ENCODE measurements around the gene SKP1.

SKP1 gene

DNA sequence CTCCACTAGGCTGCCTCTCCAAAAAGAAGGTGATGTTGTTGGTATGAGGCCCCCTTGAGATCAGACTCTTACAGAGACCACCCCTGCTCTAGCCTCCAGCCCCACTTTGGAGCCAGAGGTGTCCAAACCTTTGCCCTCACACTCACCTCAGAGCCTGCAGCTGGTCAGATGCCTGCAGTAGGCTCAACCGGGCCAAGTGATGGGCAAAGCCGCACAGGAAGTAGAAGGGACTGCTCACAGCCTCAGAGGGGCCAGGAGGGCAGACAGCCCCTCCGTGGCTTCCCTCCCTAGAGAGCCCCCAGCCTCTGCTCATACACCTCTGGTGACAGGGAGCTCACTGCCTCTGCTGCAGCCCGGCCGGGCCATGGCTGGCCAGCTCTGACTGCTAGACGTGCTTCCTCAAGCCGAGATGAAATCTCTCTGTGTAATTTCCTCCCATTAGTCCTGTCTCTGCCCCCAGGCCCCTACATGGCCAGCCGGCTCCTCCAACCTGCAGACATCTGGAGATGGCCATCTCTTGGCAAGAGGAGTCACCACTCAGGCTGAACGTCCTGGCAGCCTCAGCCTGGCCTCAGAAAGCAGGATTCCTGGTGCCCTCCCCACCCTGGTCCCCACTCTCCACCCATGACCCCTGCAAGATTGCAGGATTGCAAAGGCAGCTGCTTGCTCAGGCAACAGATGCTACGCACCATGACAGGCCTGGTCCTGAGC lies 69.6 kb downstream of the SKP1 start:
- no peak overlapping the region for H2AK5ac ChIP-seq (ENCODE audit: low read length)
- no peak overlapping the region for H4K91ac ChIP-seq (ENCODE audit: low read depth, low read length)
- H2BK120ac ChIP-seq (ENCODE audit: insufficient read depth, low read length, poor library complexity), result no peak overlapping the region
- no peak overlapping the region for H3K4ac ChIP-seq (ENCODE audit: low read depth, low read length)
- H4K12ac ChIP-seq (ENCODE audit: low read depth, low read length), result no peak overlapping the region
- no peaks in the 10 kb centered on the region for H3K9me3 ChIP-seq (ENCODE audit: insufficient read depth, low read depth, low read length)
- H2BK12ac ChIP-seq (ENCODE audit: low read length), result no peak overlapping the region
- no peak overlapping the region for H3K14ac ChIP-seq (ENCODE audit: low read length)
- no peaks in the 10 kb centered on the region for H3K79me2 ChIP-seq (ENCODE audit: control insufficient read depth, insufficient read depth, low read length, poor library complexity)
- no peak overlapping the region for H2AFZ ChIP-seq (ENCODE audit: insufficient read depth, low read length, poor library complexity)
- no CpG with 5 or more reads among the region's 10 CpGs for WGBS (ENCODE audit: extremely low coverage, insufficient coverage, insufficient read length)
- no peak overlapping the region for H4K8ac ChIP-seq (ENCODE audit: low read depth, low read length)
- no peak overlapping the region for H2BK5ac ChIP-seq (ENCODE audit: low read depth, low read length, poor library complexity)
- H3K36me3 ChIP-seq (ENCODE audit: control insufficient read depth in 1 of 2, insufficient read depth in 2 of 2, low read length in 2 of 2), result no peaks in the 10 kb centered on the region
- no peaks in the 10 kb centered on the region for H3K79me1 ChIP-seq (ENCODE audit: low read length)
- DNase-seq, result peak; percentile 52 to 73
- H3K4me2 ChIP-seq (ENCODE audit: low read length), result no peak overlapping the region
- no peak overlapping the region for H3K9ac ChIP-seq (ENCODE audit: low read length)
- no peak overlapping the region for H3K4me3 ChIP-seq (ENCODE audit: low read depth, low read length)
- peaks cover 7 to 15% of the 10 kb centered on the region in 2 experiments for H3K4me1 ChIP-seq (ENCODE audit: control insufficient read depth in 1 of 2, insufficient read depth in 2 of 2, low read length in 2 of 2)
- no peak overlapping the region for H3K18ac ChIP-seq (ENCODE audit: low read length)
- H3K27me3 ChIP-seq (ENCODE audit: insufficient read depth, low read length), result peaks cover 5% of the 10 kb centered on the region
- H3K27ac ChIP-seq (ENCODE audit: low read depth, low read length), result no peak overlapping the region
- H3K23ac ChIP-seq (ENCODE audit: low read length), result no peak overlapping the region

- H3K14ac ChIP-seq (ENCODE audit: low read length), result no peak overlapping the region
- no peak overlapping the region for H3K27ac ChIP-seq (ENCODE audit: low read depth, low read length)
- no peaks in the 10 kb centered on the region for H3K27me3 ChIP-seq (ENCODE audit: insufficient read depth, low read length)
- H3K4me1 ChIP-seq (ENCODE audit: control insufficient read depth in 1 of 2, insufficient read depth in 2 of 2, low read length in 2 of 2), result peaks cover 13 to 24% of the 10 kb centered on the region in 2 experiments
- H2AFZ ChIP-seq (ENCODE audit: insufficient read depth, low read length, poor library complexity), result no peak overlapping the region
- no peak overlapping the region for H2AK5ac ChIP-seq (ENCODE audit: low read length)
- H2BK5ac ChIP-seq (ENCODE audit: low read depth, low read length, poor library complexity), result no peak overlapping the region
- no peak overlapping the region for H2BK12ac ChIP-seq (ENCODE audit: low read length)
- H3K9ac ChIP-seq (ENCODE audit: low read length), result no peak overlapping the region
- no peaks in the 10 kb centered on the region for H3K79me2 ChIP-seq (ENCODE audit: control insufficient read depth, insufficient read depth, low read length, poor library complexity)
- H2BK120ac ChIP-seq (ENCODE audit: insufficient read depth, low read length, poor library complexity), result no peak overlapping the region
- no peak overlapping the region for H3K23ac ChIP-seq (ENCODE audit: low read length)
- H3K4me3 ChIP-seq (ENCODE audit: low read depth, low read length), result no peak overlapping the region
- no peak overlapping the region for H4K12ac ChIP-seq (ENCODE audit: low read depth, low read length)
- no peak overlapping the region for H4K8ac ChIP-seq (ENCODE audit: low read depth, low read length)
- no peak overlapping the region for H3K4ac ChIP-seq (ENCODE audit: low read depth, low read length)
- no peaks in the 10 kb centered on the region for H3K9me3 ChIP-seq (ENCODE audit: insufficient read depth, low read depth, low read length)
- no peak overlapping the region for H3K18ac ChIP-seq (ENCODE audit: low read length)
- H3K79me1 ChIP-seq (ENCODE audit: low read length), result no peaks in the 10 kb centered on the region
- no peak overlapping the region for H3K4me2 ChIP-seq (ENCODE audit: low read length)
- WGBS (ENCODE audit: extremely low coverage, insufficient coverage, insufficient read length), result no CpG with 5 or more reads among the region's 11 CpGs
- H4K91ac ChIP-seq (ENCODE audit: low read depth, low read length), result no peak overlapping the region
- DNase-seq, result no peak
- no peaks in the 10 kb centered on the region for H3K36me3 ChIP-seq (ENCODE audit: control insufficient read depth in 1 of 2, insufficient read depth in 2 of 2, low read length in 2 of 2)
These were observed 72.6 kb downstream of the SKP1 start for GRCh38 chr5:134103998-134104654.

DNA sequence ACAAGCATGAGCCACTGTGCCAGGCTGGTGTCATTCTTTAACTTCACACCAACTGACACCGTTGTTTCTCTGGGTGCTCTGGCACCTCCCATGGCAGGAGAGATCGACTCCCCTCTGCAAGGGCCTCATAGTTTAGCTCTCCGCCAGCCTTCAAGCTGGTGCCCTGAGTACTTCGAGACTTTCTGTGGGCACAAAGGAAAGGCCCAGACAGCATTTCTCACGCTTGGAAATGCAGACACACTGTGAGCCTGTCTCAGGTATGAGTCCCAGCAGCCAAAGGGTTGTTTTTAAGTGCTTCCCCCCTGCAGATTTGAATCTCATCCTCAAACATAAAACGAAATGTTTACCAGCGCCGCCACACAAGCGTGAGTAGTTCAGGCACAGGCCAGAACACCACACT lies 73.4 kb downstream of the SKP1 start:
- H3K4me2 ChIP-seq (ENCODE audit: low read length), result no peak overlapping the region
- H3K23ac ChIP-seq (ENCODE audit: low read length), result no peak overlapping the region
- H2BK120ac ChIP-seq (ENCODE audit: insufficient read depth, low read length, poor library complexity), result no peak overlapping the region
- no peak overlapping the region for H2AK5ac ChIP-seq (ENCODE audit: low read length)
- H2BK5ac ChIP-seq (ENCODE audit: low read depth, low read length, poor library complexity), result no peak overlapping the region
- no CpG with 5 or more reads among the region's 9 CpGs for WGBS (ENCODE audit: extremely low coverage, insufficient coverage, insufficient read length)
- H2AFZ ChIP-seq (ENCODE audit: insufficient read depth, low read length, poor library complexity), result no peak overlapping the region
- H3K18ac ChIP-seq (ENCODE audit: low read length), result no peak overlapping the region
- no peak overlapping the region for H3K27ac ChIP-seq (ENCODE audit: low read depth, low read length)
- no peaks in the 10 kb centered on the region for H3K27me3 ChIP-seq (ENCODE audit: insufficient read depth, low read length)
- no peaks in the 10 kb centered on the region for H3K36me3 ChIP-seq (ENCODE audit: control insufficient read depth in 1 of 2, insufficient read depth in 2 of 2, low read length in 2 of 2)
- peaks cover 13 to 24% of the 10 kb centered on the region in 2 experiments for H3K4me1 ChIP-seq (ENCODE audit: control insufficient read depth in 1 of 2, insufficient read depth in 2 of 2, low read length in 2 of 2)
- no peaks in the 10 kb centered on the region for H3K79me2 ChIP-seq (ENCODE audit: control insufficient read depth, insufficient read depth, low read length, poor library complexity)
- H3K4ac ChIP-seq (ENCODE audit: low read depth, low read length), result no peak overlapping the region
- H4K91ac ChIP-seq (ENCODE audit: low read depth, low read length), result no peak overlapping the region
- H3K9me3 ChIP-seq (ENCODE audit: insufficient read depth, low read depth, low read length), result no peaks in the 10 kb centered on the region
- no peak overlapping the region for H3K14ac ChIP-seq (ENCODE audit: low read length)
- DNase-seq, result no peak
- H3K9ac ChIP-seq (ENCODE audit: low read length), result no peak overlapping the region
- no peaks in the 10 kb centered on the region for H3K79me1 ChIP-seq (ENCODE audit: low read length)
- no peak overlapping the region for H2BK12ac ChIP-seq (ENCODE audit: low read length)
- no peak overlapping the region for H4K12ac ChIP-seq (ENCODE audit: low read depth, low read length)
- no peak overlapping the region for H4K8ac ChIP-seq (ENCODE audit: low read depth, low read length)
- H3K4me3 ChIP-seq (ENCODE audit: low read depth, low read length), result no peak overlapping the region

- no peaks in the 10 kb centered on the region for H3K79me1 ChIP-seq (ENCODE audit: low read length)
- DNase-seq, result peak; percentile 43 to 71
- H3K4me3 ChIP-seq (ENCODE audit: low read depth, low read length), result no peak overlapping the region
- no peak overlapping the region for H3K4ac ChIP-seq (ENCODE audit: low read depth, low read length)
- peak overlapping the region; percentile 32 for H2AK5ac ChIP-seq (ENCODE audit: low read length)
- H4K8ac ChIP-seq (ENCODE audit: low read depth, low read length), result no peak overlapping the region
- H3K14ac ChIP-seq (ENCODE audit: low read length), result no peak overlapping the region
- no peak overlapping the region for H3K23ac ChIP-seq (ENCODE audit: low read length)
- no peak overlapping the region for H3K4me2 ChIP-seq (ENCODE audit: low read length)
- no peaks in the 10 kb centered on the region for H3K9me3 ChIP-seq (ENCODE audit: insufficient read depth, low read depth, low read length)
- no peaks in the 10 kb centered on the region for H3K36me3 ChIP-seq (ENCODE audit: control insufficient read depth in 1 of 2, insufficient read depth in 2 of 2, low read length in 2 of 2)
- no peaks in the 10 kb centered on the region for H3K27me3 ChIP-seq (ENCODE audit: insufficient read depth, low read length)
- no peak overlapping the region for H2BK5ac ChIP-seq (ENCODE audit: low read depth, low read length, poor library complexity)
- H3K79me2 ChIP-seq (ENCODE audit: control insufficient read depth, insufficient read depth, low read length, poor library complexity), result no peaks in the 10 kb centered on the region
- H2AFZ ChIP-seq (ENCODE audit: insufficient read depth, low read length, poor library complexity), result no peak overlapping the region
- no peak overlapping the region for H4K12ac ChIP-seq (ENCODE audit: low read depth, low read length)
- no peak overlapping the region for H2BK120ac ChIP-seq (ENCODE audit: insufficient read depth, low read length, poor library complexity)
- no CpG with 5 or more reads among the region's 20 CpGs for WGBS (ENCODE audit: extremely low coverage, insufficient coverage, insufficient read length)
- no peak overlapping the region for H3K9ac ChIP-seq (ENCODE audit: low read length)
- no peak overlapping the region for H4K91ac ChIP-seq (ENCODE audit: low read depth, low read length)
- H3K18ac ChIP-seq (ENCODE audit: low read length), result no peak overlapping the region
- no peak overlapping the region for H3K27ac ChIP-seq (ENCODE audit: low read depth, low read length)
- H2BK12ac ChIP-seq (ENCODE audit: low read length), result peak overlapping the region; percentile 26
- peaks cover 8 to 16% of the 10 kb centered on the region in 2 experiments for H3K4me1 ChIP-seq (ENCODE audit: control insufficient read depth in 1 of 2, insufficient read depth in 2 of 2, low read length in 2 of 2)
These were observed 74.9 kb downstream of the SKP1 start for GRCh38 chr5:134101686-134102439.
